Uterus (tissue), 4 donors: ENCODE results near the gene POLR2B. TPM values are rescaled to one million over a fixed set of nuclear protein-coding genes. Genes with fewer than 3 reads are reported as not detected.

Experiments
- DNase-seq, 2 donors: peaks; one replicate each; pipeline ENCODE4 v3.0.0-alpha.2; 2019 to 2020
- H3K27ac ChIP-seq, 2 donors: fragments of 200-600 bp; sonication (generic); 1 replicate in 1 of 2; 2 replicates in 1 of 2; pipeline ENCODE4 v1.5.1; 2016 to 2018
- H3K27me3 ChIP-seq, 2 donors: fragments of 200-600 bp; sonication (generic); one replicate each; pipeline ENCODE4 v1.5.1; 2018 to 2019; ENCODE audit warnings: control low read depth in 1 of 2
- H3K36me3 ChIP-seq, 2 donors: fragments of 200-600 bp; sonication (generic); one replicate each; pipeline ENCODE4 v1.5.1; 2019; ENCODE audit warnings: control low read depth in 1 of 2
- H3K4me1 ChIP-seq, 2 donors: fragments of 200-600 bp; sonication (generic); one replicate each; pipeline ENCODE4 v1.5.1; 2018 to 2019; ENCODE audit warnings: control low read depth in 1 of 2
- H3K4me3 ChIP-seq, 2 donors: fragments of 200-600 bp; sonication (generic); 1 replicate in 1 of 2; 2 replicates in 1 of 2; pipeline ENCODE4 v1.5.1; 2018 to 2019; ENCODE audit warnings: mild to moderate bottlenecking in 1 of 2
- H3K9me3 ChIP-seq, 2 donors: fragments of 200-600 bp; sonication (generic); one replicate each; pipeline ENCODE4 v1.5.1; 2019; ENCODE audit warnings: control low read depth in 1 of 2
- POLR2A ChIP-seq, 2 donors: fragments of 450-650 bp; IDR thresholded peaks; one replicate each; pipeline ENCODE4 v1.6.1; 2016; ENCODE audit warnings: antibody characterized with exemption in 2 of 2, mild to moderate bottlenecking in 1 of 2, moderate library complexity in 1 of 2
- intact Hi-C: fragments of 100-400 bp; cut with DNase I; formaldehyde crosslinking; loops from one replicate; pipeline ENCODE4 v1.15.1; 2023; ENCODE audit warnings: low total_unique reads
- total RNA-seq, 4 donors: library from RNA; depleted of rRNA in 3 of 4; stranded (reverse); fragments of >200 nt in 3 of 4; gene quantifications; one replicate each; pipeline versions ENCODE4 v1.1.0 to v1.2.4, GENCODE V29; 2014 to 2023
- TF ChIP-seq, protein P1 (sequence below), 4 experiments: fragments of 200-600 bp in 2 of 4; fragments of 450-650 bp in 2 of 4; sonication (generic) in 2 of 4; IDR thresholded peaks; one replicate each; pipeline ENCODE4 v1.5.1; 2016 to 2019; ENCODE audit warnings: antibody characterized with exemption in 4 of 4, mild to moderate bottlenecking in 2 of 4, moderate library complexity in 1 of 4
- donor health status: DM: yes; HTN: yes; CAD: no.

The POLR2B gene
- total RNA-seq, 4 donors from 2014 or later: 35.9 to 211 (median 117) TPM

DNA sequence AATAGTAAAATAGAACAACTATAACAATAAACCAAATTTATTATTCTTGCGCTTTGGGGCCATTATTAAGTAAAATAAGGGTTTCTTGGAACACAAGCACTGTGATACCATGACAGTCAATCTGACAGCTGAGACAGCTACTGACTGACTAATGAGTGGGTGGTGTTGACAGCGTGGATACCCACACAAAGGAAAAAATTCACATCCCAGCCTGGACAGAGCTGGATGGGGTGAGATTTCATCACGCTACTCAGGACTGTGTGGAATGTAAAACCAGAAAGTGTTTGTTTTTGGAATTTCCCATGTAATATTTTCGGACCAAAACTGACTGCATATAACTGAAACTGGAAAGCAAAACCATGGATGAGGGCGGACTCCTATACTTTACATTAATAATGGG is 82.7 kb downstream of the POLR2B start:
- Histone ChIP-seq H3K4me1 (peaks cover 0 to 22% of the 10 kb centered on the region in 2 donors), H3K9me3 (no peaks in the 10 kb centered on the region), H3K4me3 (no peak overlapping the region), H3K27me3 (no peaks in the 10 kb centered on the region), H3K36me3 (no peaks in the 10 kb centered on the region), H3K27ac (peak overlapping the region; percentile 19 to 57)
- TF ChIP-seq, protein P1, sequence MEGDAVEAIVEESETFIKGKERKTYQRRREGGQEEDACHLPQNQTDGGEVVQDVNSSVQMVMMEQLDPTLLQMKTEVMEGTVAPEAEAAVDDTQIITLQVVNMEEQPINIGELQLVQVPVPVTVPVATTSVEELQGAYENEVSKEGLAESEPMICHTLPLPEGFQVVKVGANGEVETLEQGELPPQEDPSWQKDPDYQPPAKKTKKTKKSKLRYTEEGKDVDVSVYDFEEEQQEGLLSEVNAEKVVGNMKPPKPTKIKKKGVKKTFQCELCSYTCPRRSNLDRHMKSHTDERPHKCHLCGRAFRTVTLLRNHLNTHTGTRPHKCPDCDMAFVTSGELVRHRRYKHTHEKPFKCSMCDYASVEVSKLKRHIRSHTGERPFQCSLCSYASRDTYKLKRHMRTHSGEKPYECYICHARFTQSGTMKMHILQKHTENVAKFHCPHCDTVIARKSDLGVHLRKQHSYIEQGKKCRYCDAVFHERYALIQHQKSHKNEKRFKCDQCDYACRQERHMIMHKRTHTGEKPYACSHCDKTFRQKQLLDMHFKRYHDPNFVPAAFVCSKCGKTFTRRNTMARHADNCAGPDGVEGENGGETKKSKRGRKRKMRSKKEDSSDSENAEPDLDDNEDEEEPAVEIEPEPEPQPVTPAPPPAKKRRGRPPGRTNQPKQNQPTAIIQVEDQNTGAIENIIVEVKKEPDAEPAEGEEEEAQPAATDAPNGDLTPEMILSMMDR (IDR thresholded peaks at IDR 0.05): no peak
- TF ChIP-seq POLR2A (IDR thresholded peaks at IDR 0.05): no peak
- DNase-seq: no peak
- intact Hi-C loops: no loop called here

DNA sequence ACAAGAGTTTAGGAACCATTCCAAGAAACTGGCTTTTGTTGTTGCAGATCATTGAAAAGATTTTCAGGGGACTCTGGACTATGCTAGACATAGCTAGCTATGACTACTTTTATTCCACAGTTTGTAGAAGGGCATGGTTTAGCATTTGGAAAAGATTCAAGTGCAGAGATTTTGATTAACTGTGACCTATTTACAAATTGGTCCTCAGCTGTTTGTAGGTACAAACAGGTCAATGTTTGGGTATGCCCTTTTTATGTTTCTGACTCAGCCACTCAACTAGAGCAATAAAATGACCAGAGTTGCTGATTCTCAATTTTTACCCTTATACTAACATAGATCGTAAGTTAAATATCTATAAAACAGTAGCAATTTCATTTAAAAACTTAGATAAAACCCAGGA is 84.8 kb downstream of the POLR2B start:
- DNase-seq: no peak
- TF ChIP-seq, protein P1 (IDR thresholded peaks at IDR 0.05): no peak
- no peak for TF ChIP-seq POLR2A (IDR thresholded peaks at IDR 0.05)
- intact Hi-C loops: no loop called here
- H3K4me1 ChIP-seq: peaks cover 0 to 22% of the 10 kb centered on the region in 2 donors
- H3K27ac ChIP-seq: peak overlapping the region; percentile 57 to 76
- H3K4me3 ChIP-seq: no peak overlapping the region
- no peaks in the 10 kb centered on the region for H3K27me3 ChIP-seq
- H3K9me3 ChIP-seq: no peaks in the 10 kb centered on the region
- no peaks in the 10 kb centered on the region for H3K36me3 ChIP-seq

DNA sequence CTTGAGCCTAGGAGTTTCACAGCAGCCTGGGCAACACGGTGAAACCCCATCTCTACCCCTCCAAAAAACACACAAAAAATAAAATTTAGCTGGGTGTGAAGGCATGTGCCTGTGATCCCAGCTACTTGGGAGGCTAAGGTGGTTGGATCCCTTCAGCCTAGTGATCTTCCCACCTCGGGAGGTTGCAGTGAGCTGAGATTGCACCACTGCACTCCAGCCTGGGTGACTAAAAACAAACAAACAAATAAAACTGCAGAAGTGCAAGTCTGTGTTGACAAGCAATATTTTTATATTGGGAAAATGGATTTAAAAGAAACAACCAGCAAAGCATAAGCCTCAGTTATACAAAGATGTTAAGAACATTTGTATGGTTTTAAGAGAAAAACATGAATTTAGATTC is 85.4 kb downstream of the POLR2B start:
- no peaks in the 10 kb centered on the region for H3K27me3 ChIP-seq
- H3K9me3 ChIP-seq: no peaks in the 10 kb centered on the region

DNA sequence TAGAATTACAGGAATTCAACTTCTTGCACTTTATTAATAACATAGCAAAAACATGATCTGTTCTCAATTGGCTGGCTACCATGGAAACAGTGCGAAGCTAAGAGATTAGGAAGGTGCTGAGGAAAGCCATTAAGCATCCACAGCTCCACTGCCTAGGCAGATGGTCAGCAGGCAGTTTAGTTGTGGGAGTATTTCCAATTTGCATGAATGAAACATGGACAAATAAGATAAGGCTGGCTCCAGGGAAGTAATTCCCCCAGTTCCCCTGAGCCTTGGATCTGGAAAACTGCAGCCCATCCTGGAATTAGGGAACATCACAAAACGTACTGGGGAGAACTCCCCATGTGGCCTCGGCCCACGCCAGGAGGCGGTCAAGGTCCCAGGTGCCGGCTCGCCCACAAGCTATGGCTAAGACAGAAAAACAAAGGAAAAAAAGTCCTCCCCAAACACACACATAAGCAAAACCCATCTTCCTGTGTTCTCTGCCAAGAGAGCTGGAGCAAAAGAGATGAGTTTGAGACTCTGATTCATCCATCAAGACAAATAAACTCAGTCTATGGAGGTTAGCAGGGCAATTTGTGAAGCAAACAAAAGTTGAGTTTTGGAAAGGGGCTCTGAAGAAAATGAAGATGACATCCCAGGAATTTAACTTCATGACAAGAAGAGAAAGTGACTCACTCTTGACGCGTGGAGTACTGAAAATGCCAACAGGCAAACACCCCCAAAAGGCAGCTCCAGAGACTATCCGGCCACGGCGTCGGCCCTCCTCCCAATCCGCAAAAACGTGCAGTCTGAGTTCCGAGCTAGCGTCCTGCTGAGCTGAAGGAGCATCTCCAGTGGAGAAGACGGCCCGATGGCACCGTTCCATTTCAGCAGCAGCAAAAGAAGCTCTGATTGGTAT is 86.4 kb downstream of the POLR2B start:
- Histone ChIP-seq H3K4me3 (peak overlapping the region in 1 of 2 donors; percentile 17), H3K4me1 (peaks cover 0 to 22% of the 10 kb centered on the region in 2 donors), H3K9me3 (no peaks in the 10 kb centered on the region), H3K36me3 (no peaks in the 10 kb centered on the region), H3K27ac (peak overlapping the region; percentile 76 to 84), H3K27me3 (no peaks in the 10 kb centered on the region)
- intact Hi-C loops: no loop called here
- TF ChIP-seq POLR2A (IDR thresholded peaks at IDR 0.05): no peak
- TF ChIP-seq, protein P1 (IDR thresholded peaks at IDR 0.05): no peak
- peak; percentile 70 to 72 for DNase-seq

More for the DNA sequence above, 85.4 kb downstream of the POLR2B start:
- H3K4me3 ChIP-seq: no peak overlapping the region
- H3K36me3 ChIP-seq: no peaks in the 10 kb centered on the region
- peak overlapping the region; percentile 76 to 84 for H3K27ac ChIP-seq
- DNase-seq: no peak
- TF ChIP-seq, protein P1 (IDR thresholded peaks at IDR 0.05): no peak
- intact Hi-C loops: no loop called here
- peaks cover 0 to 22% of the 10 kb centered on the region in 2 donors for H3K4me1 ChIP-seq

DNA sequence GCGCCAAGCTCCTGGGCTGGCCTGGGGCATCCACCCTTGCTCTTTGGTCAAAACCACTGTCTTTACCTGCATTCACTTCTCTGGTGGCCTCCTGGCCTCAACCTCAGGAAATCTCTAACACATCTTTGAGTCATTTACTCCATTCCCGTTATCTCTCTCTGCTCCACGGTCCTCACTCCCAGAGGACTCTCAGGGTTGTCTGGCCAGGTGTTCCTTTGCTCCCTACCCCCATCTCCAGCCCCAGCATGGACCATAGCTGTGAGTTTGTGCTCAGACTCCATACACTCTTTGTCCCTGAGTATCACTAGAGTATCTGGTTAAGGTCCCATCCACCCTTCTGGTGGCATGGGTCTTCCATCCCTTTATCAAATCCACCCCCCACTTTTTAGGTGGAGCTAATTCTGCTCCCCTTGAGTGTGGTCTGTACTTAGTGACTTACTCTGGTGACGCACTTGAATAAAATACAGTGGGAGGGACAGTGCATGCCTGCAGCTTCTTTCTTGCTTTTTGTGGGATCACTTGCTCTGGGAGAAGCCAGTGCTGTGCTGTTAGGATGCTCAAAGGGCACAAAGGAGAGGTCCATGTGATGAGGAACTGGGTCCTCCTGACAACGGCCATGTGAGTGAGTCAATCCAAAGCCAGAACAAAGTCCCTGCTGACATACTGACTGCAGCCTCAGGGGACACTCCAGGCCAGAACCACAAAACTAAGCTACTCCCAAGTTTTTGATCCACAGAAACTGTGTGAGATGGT is 87.2 kb downstream of the POLR2B start:
- intact Hi-C loops: no loop called here
- Histone ChIP-seq H3K4me3 (no peak overlapping the region), H3K4me1 (peaks cover 0 to 15% of the 10 kb centered on the region in 2 donors)

More for the DNA sequence above, 87.2 kb downstream of the POLR2B start:
- TF ChIP-seq, protein P1 (IDR thresholded peaks at IDR 0.05): no peak
- no peak for TF ChIP-seq POLR2A (IDR thresholded peaks at IDR 0.05)
- H3K27ac ChIP-seq: peak overlapping the region; percentile 76 to 84
- no peaks in the 10 kb centered on the region for H3K9me3 ChIP-seq
- H3K27me3 ChIP-seq: no peaks in the 10 kb centered on the region
- H3K36me3 ChIP-seq: no peaks in the 10 kb centered on the region
- no peak for DNase-seq
